HS-5 (cell line): Measurements from ENCODE around the gene APLP2.
A peak's percentile ranks its signal among the peaks of the same experiment; 100 is the strongest.

Experiments used
- DNase-seq: peaks from one replicate; pipeline ENCODE4 v3.0.0-alpha.2; 2012; ENCODE audit warnings: low read depth

Gene APLP2

DNA sequence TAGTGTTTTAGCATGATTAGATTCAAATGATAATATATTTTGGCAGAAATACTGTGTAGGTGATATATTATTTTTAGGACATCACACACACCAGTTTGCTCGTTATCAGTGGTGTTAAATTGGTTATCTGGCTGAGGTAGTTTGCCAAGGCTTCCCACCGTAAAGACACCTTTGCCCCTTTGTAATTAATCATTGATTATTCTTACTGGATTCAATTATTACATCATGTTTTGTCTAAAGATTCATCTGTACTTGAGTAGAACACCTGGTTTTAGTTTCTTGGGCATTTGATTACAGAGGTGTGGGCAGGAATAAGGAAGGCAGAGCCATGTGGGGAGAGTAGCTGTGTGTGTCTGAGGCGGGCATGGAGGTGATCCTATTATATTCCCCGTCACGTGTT, 50.4 kb downstream of the APLP2 start:
- DNase-seq = no peak

DNA sequence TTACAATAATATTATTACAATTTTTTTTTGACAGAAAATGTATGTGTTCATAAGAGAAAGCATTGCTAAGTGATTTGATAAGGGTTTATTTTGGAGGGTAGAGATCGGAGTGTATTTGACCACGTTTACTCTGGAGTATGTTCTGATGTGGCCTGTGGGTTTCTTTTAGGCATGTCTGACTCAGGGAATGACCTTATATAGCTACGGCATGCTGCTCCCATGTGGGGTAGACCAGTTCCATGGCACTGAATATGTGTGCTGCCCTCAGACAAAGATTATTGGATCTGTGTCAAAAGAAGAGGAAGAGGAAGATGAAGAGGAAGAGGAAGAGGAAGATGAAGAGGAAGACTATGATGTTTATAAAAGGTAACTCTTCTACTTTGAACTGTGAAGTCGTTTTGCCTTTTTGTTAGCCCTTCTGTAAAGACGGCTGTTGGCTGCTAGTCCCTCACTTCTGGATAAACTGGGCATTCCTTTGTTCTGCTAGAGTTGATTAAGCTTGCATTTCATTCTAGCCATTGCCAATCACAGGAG, 51.8 kb downstream of the APLP2 start:
- no peak for DNase-seq

DNA sequence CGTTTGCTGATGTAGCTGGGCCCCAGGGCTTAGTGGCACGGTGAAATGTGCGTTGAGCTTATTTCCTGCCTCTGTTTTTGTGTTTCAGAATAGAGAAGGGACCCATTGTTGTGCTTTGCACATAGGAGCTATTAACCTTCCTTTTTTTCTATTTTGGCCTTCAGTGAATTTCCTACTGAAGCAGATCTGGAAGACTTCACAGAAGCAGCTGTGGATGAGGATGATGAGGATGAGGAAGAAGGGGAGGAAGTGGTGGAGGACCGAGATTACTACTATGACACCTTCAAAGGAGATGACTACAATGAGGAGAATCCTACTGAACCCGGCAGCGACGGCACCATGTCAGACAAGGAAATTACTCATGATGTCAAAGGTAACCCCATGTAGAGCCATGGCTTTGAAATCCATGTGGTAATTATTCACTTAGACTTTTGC, 52.5 kb downstream of the APLP2 start:
- DNase-seq = no peak

DNA sequence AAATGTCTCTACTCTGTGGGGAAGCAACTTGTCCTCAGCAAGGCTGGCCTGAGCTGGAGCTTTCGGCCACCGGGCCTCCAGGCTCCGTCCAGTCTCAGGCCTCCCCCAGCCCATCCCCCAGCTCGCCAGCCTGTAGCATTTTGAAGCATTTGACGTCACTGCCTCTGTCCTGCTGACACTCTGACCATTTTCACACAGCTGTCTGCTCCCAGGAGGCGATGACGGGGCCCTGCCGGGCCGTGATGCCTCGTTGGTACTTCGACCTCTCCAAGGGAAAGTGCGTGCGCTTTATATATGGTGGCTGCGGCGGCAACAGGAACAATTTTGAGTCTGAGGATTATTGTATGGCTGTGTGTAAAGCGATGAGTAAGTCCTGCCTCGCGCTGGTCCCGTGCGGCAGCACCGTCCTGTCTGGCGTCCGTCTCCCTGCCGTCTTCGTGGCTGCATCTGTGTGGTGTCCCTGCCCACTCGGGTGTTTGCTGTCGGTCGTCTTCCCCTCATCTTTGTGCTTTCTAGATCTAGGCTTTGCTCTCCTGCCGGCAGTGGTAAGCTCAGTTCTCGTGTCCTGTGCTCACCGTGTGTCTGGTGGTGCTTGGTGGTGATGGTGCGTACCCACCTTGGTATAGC, 53.8 kb downstream of the APLP2 start:
- DNase-seq = no peak

DNA sequence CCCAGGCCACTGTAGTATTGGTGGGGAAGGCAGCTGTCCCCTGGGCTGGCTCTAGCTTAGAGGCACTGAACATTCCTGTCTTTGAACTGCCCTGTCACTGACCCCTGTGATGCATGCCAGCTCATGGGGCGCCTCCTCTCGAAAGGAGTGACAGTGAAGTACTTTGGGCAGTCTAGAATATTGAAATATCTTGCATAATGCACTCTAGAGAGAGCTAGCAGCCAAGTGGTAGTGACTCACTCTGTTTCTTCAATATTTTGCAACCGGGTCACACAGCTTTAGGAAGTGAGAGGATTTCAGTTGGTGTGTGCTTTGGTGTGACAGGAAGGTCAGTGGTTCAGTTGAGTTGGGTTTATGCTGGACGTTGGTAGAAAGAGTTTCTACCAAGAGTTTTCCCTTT, 54.4 kb downstream of the APLP2 start:
- peak; percentile 55 for DNase-seq

DNA sequence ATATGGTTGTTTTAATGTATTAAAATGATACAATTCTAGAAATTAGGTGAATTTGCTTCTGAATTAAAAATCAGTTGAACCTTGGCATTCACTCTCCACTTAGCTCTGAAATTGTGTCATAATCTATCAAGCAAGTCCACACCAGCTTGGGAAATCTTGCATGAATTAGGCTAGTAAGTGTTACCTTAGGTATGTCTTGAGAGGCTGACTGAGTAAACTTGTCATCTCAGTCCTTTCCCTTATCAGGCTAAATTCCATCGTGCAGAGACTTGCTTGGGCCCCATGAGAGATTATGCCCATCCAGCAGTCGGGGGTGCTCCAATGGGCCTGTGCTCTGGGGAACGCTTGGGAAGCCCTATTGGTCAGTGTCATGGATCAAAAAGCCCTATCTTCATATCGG, 55.9 kb downstream of the APLP2 start:
- DNase-seq = no peak

DNA sequence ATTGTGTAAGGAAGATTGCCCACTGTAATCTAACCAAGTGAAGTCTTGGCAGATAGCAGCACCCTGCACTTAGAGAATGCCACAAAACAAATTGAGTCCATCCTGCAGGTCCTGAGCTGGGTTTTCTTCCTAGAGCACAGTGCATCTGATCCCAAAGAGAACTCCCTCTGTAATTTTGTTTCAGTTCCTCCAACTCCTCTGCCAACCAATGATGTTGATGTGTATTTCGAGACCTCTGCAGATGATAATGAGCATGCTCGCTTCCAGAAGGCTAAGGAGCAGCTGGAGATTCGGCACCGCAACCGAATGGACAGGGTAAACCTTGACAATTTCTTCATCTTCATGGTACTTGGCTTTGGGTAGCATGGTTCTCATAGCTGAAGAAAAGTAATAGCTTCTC, 56.8 kb downstream of the APLP2 start:
- no peak for DNase-seq

DNA sequence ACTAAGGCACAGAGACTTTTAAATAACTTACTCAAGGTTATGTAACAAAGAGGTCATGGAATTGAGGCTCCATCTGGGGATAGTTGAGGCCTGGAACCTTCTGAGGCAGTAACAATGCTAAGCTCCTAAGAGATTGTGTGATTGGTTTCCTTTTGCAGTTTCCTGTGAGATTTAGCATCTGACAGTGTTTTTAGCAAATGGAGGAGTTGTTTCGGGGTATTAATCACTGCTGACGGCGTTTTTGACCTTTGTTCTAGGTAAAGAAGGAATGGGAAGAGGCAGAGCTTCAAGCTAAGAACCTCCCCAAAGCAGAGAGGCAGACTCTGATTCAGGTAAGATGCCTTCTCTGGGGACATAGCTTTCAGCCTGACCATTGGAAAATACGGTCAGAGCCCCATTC, 57.8 kb downstream of the APLP2 start:
- no peak for DNase-seq

DNA sequence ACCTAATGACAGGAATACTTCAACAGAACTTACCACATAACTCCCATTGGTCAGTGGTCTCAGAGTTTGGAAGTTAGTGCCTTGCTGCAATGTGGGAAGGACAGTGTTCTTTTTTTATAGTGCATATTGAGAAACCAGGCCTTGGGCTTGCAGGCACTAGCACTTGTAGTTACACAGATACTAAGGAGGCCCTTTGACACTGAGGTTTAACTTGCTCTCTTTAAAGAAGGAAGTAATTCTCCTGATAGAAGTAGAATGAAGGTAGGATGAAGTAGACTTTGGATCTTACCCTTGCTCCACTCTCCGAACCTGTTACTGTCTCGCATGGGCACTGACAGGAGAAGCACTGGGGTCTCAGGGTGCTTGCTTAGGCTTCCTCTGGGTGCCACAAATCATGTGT, 58.9 kb downstream of the APLP2 start:
- no peak for DNase-seq

DNA sequence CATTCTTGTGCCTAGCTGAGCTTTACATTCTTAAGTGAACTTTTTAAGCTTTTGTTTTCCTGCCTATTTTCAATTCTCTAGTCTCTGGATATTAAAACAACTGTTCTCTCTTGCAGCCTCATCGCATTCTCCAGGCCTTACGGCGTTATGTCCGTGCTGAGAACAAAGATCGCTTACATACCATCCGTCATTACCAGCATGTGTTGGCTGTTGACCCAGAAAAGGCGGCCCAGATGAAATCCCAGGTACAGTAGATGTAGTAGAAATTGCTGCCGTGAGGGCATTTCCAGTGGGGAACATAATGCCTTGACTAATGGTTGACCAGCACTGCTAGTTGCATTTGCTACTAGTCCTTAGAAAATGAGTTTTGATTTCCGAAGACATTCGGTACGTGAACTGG, 60.2 kb downstream of the APLP2 start:
- DNase-seq = no peak

DNA sequence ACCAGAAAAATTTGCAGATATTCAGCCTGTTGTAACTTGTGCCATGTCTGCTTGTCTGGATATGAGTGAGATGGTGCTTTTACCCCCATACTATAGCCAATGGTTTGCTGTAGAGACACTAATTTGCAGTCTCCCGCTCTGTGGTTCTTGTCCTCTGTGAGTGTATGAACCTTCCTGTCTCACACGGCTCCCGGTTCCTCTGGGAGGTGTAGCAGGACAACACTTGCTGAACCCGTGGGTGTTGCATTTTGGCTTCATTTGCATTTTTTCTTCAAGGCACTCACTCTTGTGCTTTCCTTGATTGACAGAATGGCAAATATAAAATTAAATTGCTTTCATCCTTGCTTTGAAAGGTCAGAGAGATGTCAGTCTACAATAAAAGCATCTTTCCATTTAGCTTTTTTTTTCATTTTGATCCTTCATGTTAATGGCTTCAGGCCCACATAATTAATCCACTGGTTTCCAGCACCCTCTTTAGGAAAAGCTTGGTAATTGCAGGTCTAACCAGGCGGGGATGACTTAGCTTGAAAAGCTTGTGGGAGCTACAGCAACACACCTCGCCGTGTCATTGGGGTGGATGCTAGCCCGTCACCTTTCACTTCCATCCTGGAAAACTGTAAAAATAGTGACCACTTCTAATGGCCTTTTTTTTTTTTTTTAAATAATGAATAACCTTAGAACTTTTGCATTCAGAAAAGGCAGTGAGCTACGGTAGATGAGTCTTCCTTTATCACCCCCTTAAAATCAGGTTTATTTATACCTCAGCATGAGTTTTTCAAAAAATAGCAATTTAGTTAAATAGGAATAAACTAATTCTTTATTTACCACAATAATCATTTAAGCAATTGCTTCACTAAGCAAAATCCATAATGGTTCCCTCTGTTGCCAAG, 62.5 kb downstream of the APLP2 start:
- peak; percentile 11 for DNase-seq

DNA sequence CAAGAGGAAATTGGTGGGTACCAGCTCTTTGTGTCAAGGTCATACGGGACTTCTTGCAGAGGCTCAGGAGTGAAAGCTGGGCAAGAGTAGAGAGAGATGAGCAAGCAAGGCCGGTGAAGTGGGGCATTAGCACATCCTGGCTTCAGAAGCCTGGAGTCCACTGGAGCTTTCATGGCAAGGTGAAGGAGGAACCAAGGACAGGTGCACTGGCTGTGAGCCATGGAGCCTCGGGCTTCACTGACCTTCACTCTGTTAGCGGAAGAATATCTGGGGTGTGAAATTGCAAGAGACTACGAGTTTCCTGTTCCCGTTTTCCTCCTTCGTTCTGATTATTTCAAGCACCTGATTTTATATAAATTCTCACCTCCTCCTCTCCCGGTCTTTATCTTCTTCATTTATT, 64.0 kb downstream of the APLP2 start:
- no peak for DNase-seq

DNA sequence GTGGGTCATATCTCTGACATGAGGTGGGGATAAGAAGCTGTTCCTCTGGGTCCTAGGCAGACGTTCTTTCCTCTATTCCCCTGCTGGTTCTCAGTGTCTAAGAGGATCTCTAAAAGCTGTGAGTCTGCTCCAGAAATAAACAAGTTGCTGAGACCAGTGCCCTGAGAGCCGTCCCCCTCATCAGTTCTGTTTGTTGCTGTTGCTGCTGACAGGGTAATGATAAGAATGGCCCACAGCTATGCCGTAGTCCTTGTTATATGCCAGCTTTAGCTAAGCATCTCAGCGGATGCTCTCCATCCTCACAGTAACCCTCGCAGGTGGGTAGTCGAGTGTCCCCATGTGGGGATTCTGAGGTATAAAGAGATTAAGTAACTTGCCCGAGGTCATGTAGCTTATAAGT, 66.4 kb downstream of the APLP2 start:
- DNase-seq = no peak

DNA sequence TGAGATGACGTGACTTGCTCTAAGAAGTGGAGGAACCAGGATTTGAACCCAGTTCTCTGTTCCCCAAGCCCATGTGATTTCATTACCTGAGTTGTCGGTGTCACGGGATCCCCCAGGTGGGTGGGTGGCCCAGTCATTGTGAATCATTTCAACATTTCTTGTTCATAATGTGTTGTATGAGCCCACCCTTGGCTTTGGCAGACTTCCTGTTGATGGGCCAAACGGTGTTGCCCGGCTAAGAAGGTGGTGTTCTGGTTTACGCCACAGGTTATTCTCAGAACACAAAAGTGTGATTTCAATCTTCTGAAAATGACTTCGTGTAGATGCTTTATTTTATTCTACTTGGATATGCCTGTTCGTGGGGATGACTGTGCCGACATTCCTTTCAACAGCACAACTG, 68.3 kb downstream of the APLP2 start:
- DNase-seq = no peak

DNA sequence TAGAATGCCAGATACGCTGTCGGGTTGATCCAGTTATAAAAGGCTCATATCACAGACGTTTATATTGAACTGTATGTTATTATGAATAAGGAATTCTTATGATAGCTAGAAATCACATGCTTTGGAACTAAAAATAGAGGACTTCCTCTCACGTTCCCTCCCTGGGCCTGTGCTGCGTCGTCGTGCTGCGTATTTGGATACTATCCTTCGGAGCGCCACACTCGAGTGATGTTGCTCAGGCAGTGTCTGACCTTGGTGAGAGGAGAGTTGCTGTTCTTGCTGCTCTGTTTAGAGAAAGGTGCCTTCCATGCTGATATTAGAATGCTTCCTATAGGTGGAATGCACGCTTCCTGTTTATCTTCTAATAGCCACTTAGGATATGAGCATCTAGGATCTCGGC, 69.7 kb downstream of the APLP2 start:
- no peak for DNase-seq

DNA sequence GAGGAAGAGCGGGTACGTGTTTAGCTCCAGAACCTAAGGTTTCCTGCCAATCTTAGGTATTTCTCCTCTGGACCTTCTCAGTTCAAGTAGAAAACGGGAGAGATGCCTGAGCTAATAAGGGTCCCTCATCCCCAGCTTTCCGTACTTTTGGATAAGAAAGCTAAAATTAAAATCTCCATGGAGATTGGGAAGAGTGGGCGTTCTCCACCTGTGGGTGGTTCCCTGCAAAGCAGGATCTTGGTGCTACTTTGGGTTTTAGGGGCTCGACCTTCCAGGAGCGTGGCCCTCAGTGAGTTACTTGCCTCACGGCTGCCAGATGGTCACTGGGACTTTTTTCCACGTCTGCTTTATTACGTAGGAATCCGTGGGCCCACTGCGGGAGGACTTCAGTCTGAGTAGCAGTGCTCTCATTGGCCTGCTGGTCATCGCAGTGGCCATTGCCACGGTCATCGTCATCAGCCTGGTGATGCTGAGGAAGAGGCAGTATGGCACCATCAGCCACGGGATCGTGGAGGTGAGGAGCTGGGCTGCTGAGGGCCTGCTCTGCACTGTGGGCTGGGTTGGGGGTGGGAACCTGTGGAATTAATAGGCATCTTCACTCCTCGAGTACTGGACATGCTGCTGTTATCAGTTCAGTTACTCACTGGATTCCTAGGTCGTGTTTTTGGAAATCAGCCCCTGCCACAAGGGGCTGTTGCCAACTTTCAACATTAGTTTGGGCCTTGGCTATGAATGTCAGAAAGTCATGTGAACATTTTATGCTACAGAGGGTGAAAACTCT, 72.1 kb downstream of the APLP2 start:
- DNase-seq = no peak

DNA sequence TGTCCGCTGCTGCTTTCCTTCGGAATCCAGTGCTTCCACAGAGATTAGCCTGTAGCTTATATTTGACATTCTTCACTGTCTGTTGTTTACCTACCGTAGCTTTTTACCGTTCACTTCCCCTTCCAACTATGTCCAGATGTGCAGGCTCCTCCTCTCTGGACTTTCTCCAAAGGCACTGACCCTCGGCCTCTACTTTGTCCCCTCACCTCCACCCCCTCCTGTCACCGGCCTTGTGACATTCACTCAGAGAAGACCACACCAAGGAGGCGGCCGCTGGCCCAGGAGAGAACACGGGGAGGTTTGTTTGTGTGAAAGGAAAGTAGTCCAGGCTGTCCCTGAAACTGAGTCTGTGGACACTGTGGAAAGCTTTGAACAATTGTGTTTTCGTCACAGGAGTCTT, 74.4 kb downstream of the APLP2 start:
- no peak for DNase-seq

DNA sequence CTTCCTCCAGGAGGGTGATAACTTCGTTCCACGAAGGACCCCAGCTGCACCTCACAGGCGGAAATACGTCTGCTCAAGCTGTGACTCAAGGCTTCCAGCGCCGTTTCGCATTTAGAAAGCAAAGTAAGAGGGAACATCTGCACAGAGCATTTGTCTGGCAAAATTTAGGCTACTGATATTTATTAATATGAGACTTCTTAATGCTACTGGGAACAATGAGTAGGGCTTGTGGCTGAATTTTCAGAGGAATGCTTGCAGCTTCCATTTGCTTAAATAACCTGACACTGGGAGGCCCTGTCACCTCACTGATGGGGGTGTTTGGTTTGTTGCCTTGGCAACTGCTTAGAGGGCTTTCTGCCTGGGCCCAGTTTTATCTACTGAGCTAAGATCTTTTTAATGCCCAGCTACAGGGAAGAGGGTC, 75.2 kb downstream of the APLP2 start:
- DNase-seq = no peak

DNA sequence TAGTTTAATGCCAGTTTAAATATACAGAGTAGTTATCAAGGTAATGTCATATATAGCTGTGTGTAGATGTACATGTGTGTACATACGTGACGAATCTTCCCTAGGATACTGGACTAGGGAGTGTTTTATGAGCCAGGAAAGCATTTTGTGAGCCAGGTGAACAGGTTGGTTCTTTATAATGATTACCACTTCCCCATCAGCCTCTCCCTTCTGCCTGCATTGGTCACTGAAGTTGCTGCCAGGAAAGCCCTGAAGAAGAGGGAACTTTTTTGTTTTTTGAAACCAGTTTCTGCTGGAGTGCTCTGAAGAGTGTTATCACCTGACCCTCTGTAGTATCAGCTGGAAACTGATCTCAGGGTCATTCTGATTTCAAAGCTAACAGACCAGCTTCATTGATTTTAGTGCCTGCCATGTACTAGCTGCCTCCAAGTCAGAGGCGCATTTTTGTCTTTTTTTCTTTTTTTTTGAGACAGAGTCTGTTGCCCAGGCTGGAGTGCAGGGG, 75.7 kb downstream of the APLP2 start:
- no peak for DNase-seq

DNA sequence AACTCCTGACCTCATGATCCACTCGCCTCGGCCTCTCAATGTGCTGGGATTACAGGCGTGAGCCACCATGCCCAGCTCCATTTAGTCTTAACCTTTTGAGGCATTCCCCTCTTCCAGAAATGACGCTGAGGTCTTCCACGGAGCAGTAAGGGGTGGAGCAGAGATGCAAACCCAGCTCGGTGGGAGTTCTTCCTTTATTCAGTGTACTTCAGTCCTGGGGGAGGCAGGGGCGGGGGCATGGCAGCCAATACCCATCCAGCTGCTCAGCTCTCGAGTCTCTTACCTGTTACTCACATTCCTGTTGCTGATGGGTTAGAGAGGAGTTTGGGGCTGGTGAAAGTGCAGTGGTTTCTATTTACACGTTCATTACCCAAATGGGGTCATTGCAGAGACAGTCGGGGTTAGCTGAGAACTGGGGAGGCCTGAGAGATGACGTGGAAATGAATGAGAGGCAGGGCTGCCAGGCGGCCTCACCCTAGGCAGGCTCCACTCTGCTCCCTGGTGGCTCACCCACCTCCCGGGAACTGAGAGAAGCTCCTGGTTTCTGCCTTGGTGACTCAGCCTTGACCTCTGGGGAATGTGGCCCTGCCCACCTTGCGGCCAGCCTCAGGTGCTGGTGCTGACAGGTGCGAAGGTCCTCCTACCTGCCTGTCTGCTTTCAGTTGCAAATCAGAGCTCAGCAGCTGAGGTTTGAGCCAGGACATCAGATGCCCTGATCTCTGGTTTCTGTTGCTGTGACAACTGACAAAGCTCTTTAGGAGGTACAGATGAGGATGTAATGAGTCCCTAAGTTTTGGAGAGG, 76.5 kb downstream of the APLP2 start:
- no peak for DNase-seq

DNA sequence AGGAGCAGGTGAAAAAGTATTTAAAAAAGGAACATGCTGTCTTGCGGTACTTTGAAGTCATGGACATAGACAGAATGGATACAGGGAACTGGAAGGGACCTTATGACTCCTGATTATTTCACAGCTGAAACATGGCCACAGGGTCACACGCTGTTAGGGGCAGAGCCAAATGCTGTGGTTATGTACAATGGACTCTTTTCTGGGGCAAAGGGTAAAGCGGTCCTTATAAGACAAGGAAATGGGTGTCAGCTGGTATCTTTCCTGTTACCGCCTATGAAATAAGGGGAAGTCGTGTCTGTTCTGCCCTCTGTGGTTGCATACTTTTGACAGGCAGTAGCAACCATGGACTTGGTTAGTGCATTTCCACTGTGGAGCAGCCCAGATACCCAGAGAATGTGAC, 77.1 kb downstream of the APLP2 start:
- DNase-seq = no peak
